ENCODE measurements around the gene SH2D2A. TPM values are rescaled to one million over a fixed set of nuclear protein-coding genes. Genes with fewer than 3 reads are reported as not detected.
"Not testable (repeated sequence)": the region's sequence is repeated elsewhere in the genome, so short reads cannot be mapped to it uniquely, and the experiment has no call there.

Gene SH2D2A
- total and polyA plus RNA-seq, 4 donors, result 1.1 to 3.0 (median 2.0) TPM

GRCh38 chr1:156760092-156760795 lies 56.4 kb downstream of the SH2D2A start:
- no peak for DNase-seq
- TF ChIP-seq CTCF (IDR thresholded peaks at IDR 0.05; ENCODE audit: control extremely low read depth, extremely low read depth), result no peak
- Histone ChIP-seq H3K27me3 (ENCODE audit: control insufficient read depth in 3 of 3, insufficient read depth in 3 of 3, low read length in 2 of 3) (no peaks in the 10 kb centered on the region), H3K27ac (ENCODE audit: low read depth in 1 of 2, low read length in 1 of 2) (no peak overlapping the region), H3K9ac (ENCODE audit: insufficient read depth in 1 of 2, low read length in 2 of 2) (no peak overlapping the region), H3K4me3 (no peak overlapping the region), H3K36me3 (ENCODE audit: control insufficient read depth in 4 of 4, insufficient read depth in 4 of 4, low read length in 4 of 4) (no peaks in the 10 kb centered on the region), H3K4me1 (ENCODE audit: control insufficient read depth in 5 of 5, insufficient read depth in 5 of 5, low read length in 5 of 5) (no peaks in the 10 kb centered on the region), H3K9me3 (ENCODE audit: control insufficient read depth in 4 of 4, insufficient read depth in 3 of 4, low read length in 3 of 4) (no peaks in the 10 kb centered on the region)
- ATAC-seq (ENCODE audit: insufficient read depth, low FRiP score), result no peak
- WGBS, 2 donors, result 71 to 79% methylated on average over 6 of the region's 6 CpGs

- H3K9ac ChIP-seq (ENCODE audit: insufficient read depth in 1 of 2, low read length in 2 of 2); H3K4me1 ChIP-seq (ENCODE audit: control insufficient read depth in 5 of 5, insufficient read depth in 5 of 5, low read length in 5 of 5); H3K9me3 ChIP-seq (ENCODE audit: control insufficient read depth in 4 of 4, insufficient read depth in 3 of 4, low read length in 3 of 4); H3K4me3 ChIP-seq; ATAC-seq (ENCODE audit: insufficient read depth, low FRiP score); H3K36me3 ChIP-seq (ENCODE audit: control insufficient read depth in 4 of 4, insufficient read depth in 4 of 4, low read length in 4 of 4); DNase-seq; H3K27me3 ChIP-seq (ENCODE audit: control insufficient read depth in 3 of 3, insufficient read depth in 3 of 3, low read length in 2 of 3); H3K27ac ChIP-seq (ENCODE audit: low read depth in 1 of 2, low read length in 1 of 2): not testable (repeated sequence)
- 85 to 91% methylated on average over 10 of the region's 10 CpGs for WGBS, 2 donors
Measured at GRCh38 chr1:156757572-156758253, 58.9 kb downstream of the SH2D2A start.

- Histone ChIP-seq H3K27me3 (ENCODE audit: control insufficient read depth in 3 of 3, insufficient read depth in 3 of 3, low read length in 2 of 3) (no peaks in the 10 kb centered on the region), H3K4me3 (no peak overlapping the region), H3K36me3 (ENCODE audit: control insufficient read depth in 4 of 4, insufficient read depth in 4 of 4, low read length in 4 of 4) (no peaks in the 10 kb centered on the region), H3K9ac (ENCODE audit: insufficient read depth in 1 of 2, low read length in 2 of 2) (no peak overlapping the region), H3K9me3 (ENCODE audit: control insufficient read depth in 4 of 4, insufficient read depth in 3 of 4, low read length in 3 of 4) (no peaks in the 10 kb centered on the region), H3K4me1 (ENCODE audit: control insufficient read depth in 5 of 5, insufficient read depth in 5 of 5, low read length in 5 of 5) (peaks cover 0 to 10% (median 0%) of the 10 kb centered on the region in 5 donors), H3K27ac (ENCODE audit: low read depth in 1 of 2, low read length in 1 of 2) (no peak overlapping the region)
- no peak for TF ChIP-seq CTCF (IDR thresholded peaks at IDR 0.05; ENCODE audit: control extremely low read depth, extremely low read depth)
- WGBS, 2 donors, result 96 to 97% methylated on average over 1 of the region's 1 CpG
- DNase-seq, result no peak
- no peak for ATAC-seq (ENCODE audit: insufficient read depth, low FRiP score)
Measured at GRCh38 chr1:156756355-156756754, 60.3 kb downstream of the SH2D2A start.

Other genes starting within 250 kb of the SH2D2A start
- 1 to 10 TPM; 1.0 to 3.4 TPM for gene IQGAP3, start 244.3 kb downstream of the SH2D2A start, total RNA-seq
- gene IQGAP3, start 244.3 kb downstream of the SH2D2A start, polyA plus RNA-seq, result 1 to 10 TPM in 1 of 2 donors, under 1 TPM in 1; 0.42 to 1.3 TPM
- under 1 TPM in 1 of 2 donors, not detected in 1; 0.23 TPM for gene TTC24, start 237.1 kb downstream of the SH2D2A start, total RNA-seq
- under 1 TPM; 0.12 to 0.31 TPM for gene TTC24, start 237.1 kb downstream of the SH2D2A start, polyA plus RNA-seq
- 10 to 100 TPM; 38.1 to 95.8 TPM for gene NAXE, start 225.1 kb downstream of the SH2D2A start, total RNA-seq
- gene NAXE, start 225.1 kb downstream of the SH2D2A start, polyA plus RNA-seq, result 10 to 100 TPM; 74.1 to 83.5 TPM
- 10 to 100 TPM; 11.9 to 30.6 TPM for gene GPATCH4, start 215.4 kb downstream of the SH2D2A start, total RNA-seq
- 10 to 100 TPM; 18.6 to 34.3 TPM for gene GPATCH4, start 215.4 kb downstream of the SH2D2A start, polyA plus RNA-seq
- gene HAPLN2, start 197.4 kb downstream of the SH2D2A start, total RNA-seq, result under 1 TPM in 1 of 2 donors, not detected in 1; 0.18 TPM
- gene HAPLN2, start 197.4 kb downstream of the SH2D2A start, polyA plus RNA-seq, result under 1 TPM; 0.24 to 0.31 TPM
- 1 to 10 TPM in 1 of 2 donors, under 1 TPM in 1; 0.18 to 1.1 TPM for gene BCAN, start 174.7 kb downstream of the SH2D2A start, total RNA-seq
- gene BCAN, start 174.7 kb downstream of the SH2D2A start, polyA plus RNA-seq, result under 1 TPM; 0.05 to 0.06 TPM
- gene NES, start 139.4 kb downstream of the SH2D2A start, total RNA-seq, result 10 to 100 TPM; 37.3 to 57.4 TPM
- 10 to 100 TPM; 17.6 to 31.1 TPM for gene NES, start 139.4 kb downstream of the SH2D2A start, polyA plus RNA-seq
- 10 to 100 TPM in 1 of 2 donors, 1 to 10 TPM in 1; 5.8 to 13.6 TPM for gene CRABP2, start 111.3 kb downstream of the SH2D2A start, total RNA-seq
- gene CRABP2, start 111.3 kb downstream of the SH2D2A start, polyA plus RNA-seq, result 1 to 10 TPM; 1.3 to 4.0 TPM
- gene METTL25B, start 88.4 kb downstream of the SH2D2A start, total RNA-seq, result 10 to 100 TPM; 24.4 to 34.9 TPM
- gene METTL25B, start 88.4 kb downstream of the SH2D2A start, polyA plus RNA-seq, result 10 to 100 TPM; 28.3 to 42.6 TPM
- gene ISG20L2, start 88.1 kb downstream of the SH2D2A start, total RNA-seq, result 10 to 100 TPM; 11.3 to 26.3 TPM
- 10 to 100 TPM in 1 of 2 donors, 1 to 10 TPM in 1; 9.3 to 24.2 TPM for gene ISG20L2, start 88.1 kb downstream of the SH2D2A start, polyA plus RNA-seq
- 10 to 100 TPM; 26.7 to 65.4 TPM for gene MRPL24, start 75.8 kb downstream of the SH2D2A start, total RNA-seq
- 100 to 1,000 TPM in 1 of 2 donors, 10 to 100 TPM in 1; 93.6 to 120 TPM for gene MRPL24, start 75.8 kb downstream of the SH2D2A start, polyA plus RNA-seq
- gene HDGF, start 65.2 kb downstream of the SH2D2A start, total RNA-seq, result 100 to 1,000 TPM; 184 to 187 TPM
- gene HDGF, start 65.2 kb downstream of the SH2D2A start, polyA plus RNA-seq, result 100 to 1,000 TPM; 104 to 226 TPM
- 10 to 100 TPM; 38.5 to 52.7 TPM for gene PRCC, start 49.3 kb downstream of the SH2D2A start, total RNA-seq
- gene PRCC, start 49.3 kb downstream of the SH2D2A start, polyA plus RNA-seq, result 10 to 100 TPM; 36.2 to 40.0 TPM
- gene INSRR, start 42.3 kb upstream of the SH2D2A start, total RNA-seq, result not detected
- gene INSRR, start 42.3 kb upstream of the SH2D2A start, polyA plus RNA-seq, result not detected
- gene NTRK1, start 44.0 kb upstream of the SH2D2A start, total RNA-seq, result under 1 TPM in 1 of 2 donors, not detected in 1; 0.61 TPM
- under 1 TPM; 0.15 to 0.24 TPM for gene NTRK1, start 44.0 kb upstream of the SH2D2A start, polyA plus RNA-seq
- gene PEAR1, start 76.9 kb upstream of the SH2D2A start, total RNA-seq, result 10 to 100 TPM; 15.1 to 15.3 TPM
- gene PEAR1, start 76.9 kb upstream of the SH2D2A start, polyA plus RNA-seq, result 10 to 100 TPM in 1 of 2 donors, 1 to 10 TPM in 1; 7.6 to 10.7 TPM
- 10 to 100 TPM in 1 of 2 donors, 1 to 10 TPM in 1; 4.9 to 17.2 TPM for gene LRRC71, start 103.8 kb upstream of the SH2D2A start, total RNA-seq
- gene LRRC71, start 103.8 kb upstream of the SH2D2A start, polyA plus RNA-seq, result 1 to 10 TPM; 3.4 to 3.5 TPM
- 10 to 100 TPM; 35.2 to 44.1 TPM for gene ARHGEF11, start 228.9 kb upstream of the SH2D2A start, total RNA-seq
- 10 to 100 TPM; 14.2 to 28.7 TPM for gene ARHGEF11, start 228.9 kb upstream of the SH2D2A start, polyA plus RNA-seq

Data from lung (tissue), 12 donors.